Skeletal muscle cell (primary cell): ENCODE data around the gene APAF1.

Experiments used
- DNase-seq: peaks from one replicate; pipeline ENCODE4 v3.0.0-alpha.2; 2010; ENCODE audit warnings: low read depth
- H3K4me3 ChIP-seq: 2 replicates; pipeline ENCODE4 v1.5.1; 2011; ENCODE audit warnings: low read depth, mild to moderate bottlenecking, control low read depth, low read length, moderate library complexity

Gene APAF1

GRCh38 chr12:98719515-98720504 is 74.7 kb downstream of the APAF1 start:
- no peak for DNase-seq
- no peak overlapping the region for H3K4me3 ChIP-seq

- no peak for DNase-seq
- H3K4me3 ChIP-seq, result no peak overlapping the region
Measured at GRCh38 chr12:98721204-98721702, 76.2 kb downstream of the APAF1 start.

GRCh38 chr12:98724384-98725155 is 79.5 kb downstream of the APAF1 start:
- no peak for DNase-seq
- no peak overlapping the region for H3K4me3 ChIP-seq

- DNase-seq, result no peak
- H3K4me3 ChIP-seq, result no peak overlapping the region
Measured at GRCh38 chr12:98725476-98726247, 80.6 kb downstream of the APAF1 start.

GRCh38 chr12:98727196-98727595 is 82.1 kb downstream of the APAF1 start:
- DNase-seq, result no peak
- no peak overlapping the region for H3K4me3 ChIP-seq

GRCh38 chr12:98730412-98730811 is 85.3 kb downstream of the APAF1 start:
- H3K4me3 ChIP-seq, result no peak overlapping the region
- no peak for DNase-seq

GRCh38 chr12:98733667-98734350 is 88.7 kb downstream of the APAF1 start:
- no peak for DNase-seq
- H3K4me3 ChIP-seq, result no peak overlapping the region

- no peak overlapping the region for H3K4me3 ChIP-seq
- DNase-seq, result no peak
Measured at GRCh38 chr12:98735821-98736220, 90.7 kb downstream of the APAF1 start.

- no peak overlapping the region for H3K4me3 ChIP-seq
- DNase-seq, result no peak
Measured at GRCh38 chr12:98736352-98737321, 91.5 kb downstream of the APAF1 start.

- DNase-seq, result no peak
- no peak overlapping the region for H3K4me3 ChIP-seq
Measured at GRCh38 chr12:98737322-98737712, 92.2 kb downstream of the APAF1 start.

- no peak for DNase-seq
- H3K4me3 ChIP-seq, result no peak overlapping the region
Measured at GRCh38 chr12:98738002-98738401, 92.9 kb downstream of the APAF1 start.

- no peak overlapping the region for H3K4me3 ChIP-seq
- no peak for DNase-seq
Measured at GRCh38 chr12:98738539-98738938, 93.4 kb downstream of the APAF1 start.

GRCh38 chr12:98740751-98741150 is 95.7 kb downstream of the APAF1 start:
- no peak for DNase-seq
- no peak overlapping the region for H3K4me3 ChIP-seq

GRCh38 chr12:98741196-98741555 is 96.1 kb downstream of the APAF1 start:
- DNase-seq, result no peak
- no peak overlapping the region for H3K4me3 ChIP-seq

GRCh38 chr12:98741556-98742265 is 96.6 kb downstream of the APAF1 start:
- DNase-seq, result no peak
- H3K4me3 ChIP-seq, result no peak overlapping the region

GRCh38 chr12:98743362-98743953 is 98.4 kb downstream of the APAF1 start:
- H3K4me3 ChIP-seq, result no peak overlapping the region
- DNase-seq, result no peak

GRCh38 chr12:98744680-98745079 is 99.6 kb downstream of the APAF1 start:
- H3K4me3 ChIP-seq, result no peak overlapping the region
- DNase-seq, result no peak
